Endothelial cell of umbilical vein (primary cell): ENCODE results near the gene AKR1C4. TPM values are rescaled to one million over a fixed set of nuclear protein-coding genes. Genes with fewer than 3 reads are reported as not detected.

Experiments
- BruUV-seq: library from RNA; stranded (reverse); fragments of 400-500 nt; replicated peaks from 2 replicates; lab custom pipeline; 2021; lab: Mats Ljungman, UMichigan
- CTCF ChIA-PET: fragments of 300-600, 350-600 bp; sonication (Branson Sonifier 250); formaldehyde crosslinking; loops from one replicate; lab custom pipeline; 2021; ENCODE audit warnings: antibody characterized with exemption, inconsistent platforms; lab: Charles Lee
- POLR2A ChIA-PET: fragments of 300-600, 350-600 bp; sonication (Branson Sonifier 250); formaldehyde crosslinking; loops from one replicate; lab custom pipeline; 2021; ENCODE audit warnings: antibody characterized with exemption, inconsistent platforms; lab: Charles Lee
- DNase-seq: peaks from one replicate; pipeline ENCODE4 v3.0.0-alpha.2; 2011; ENCODE audit warnings: low read depth, low spot score
- FAIRE-seq: peaks from 2 replicates; lab custom pipeline; 2011; peaks lifted over from hg19 to GRCh38; lab: Jason Lieb, UNC
- H2AFZ ChIP-seq: 2 replicates; pipeline ENCODE4 v1.6.0; 2012; ENCODE audit warnings: low read depth, low read length, control low read depth, inconsistent platforms
- H3K27ac ChIP-seq: 2 replicates; pipeline ENCODE4 v1.5.1; 2011; ENCODE audit warnings: low read depth, mild to moderate bottlenecking, control low read depth, low read length, moderate library complexity; ENCODE audit not compliant: insufficient read depth
- H3K27me3 ChIP-seq, 2 experiments: 2 replicates each; pipeline versions ENCODE4 v1.6.0 to v1.6.1; 2011; ENCODE audit warnings: low read length in 2 of 2, mixed read lengths in 1 of 2; ENCODE audit not compliant: control insufficient read depth in 2 of 2, insufficient read depth in 2 of 2
- H3K36me3 ChIP-seq, 2 experiments: 2 replicates in 1 of 2; 3 replicates in 1 of 2; pipeline ENCODE4 v1.5.1; 2011; ENCODE audit warnings: low read length in 2 of 2, mild to moderate bottlenecking in 1 of 2, moderate library complexity in 1 of 2; ENCODE audit not compliant: control insufficient read depth in 2 of 2, insufficient read depth in 2 of 2; ENCODE audit errors: extremely low read depth in 1 of 2
- H3K4me1 ChIP-seq: 3 replicates; pipeline ENCODE4 v1.5.1; 2011; ENCODE audit warnings: mild to moderate bottlenecking, low read length; ENCODE audit not compliant: control insufficient read depth, insufficient read depth; ENCODE audit errors: extremely low read depth
- H3K4me2 ChIP-seq: 2 replicates; pipeline ENCODE4 v1.6.1; 2011; ENCODE audit warnings: low read length, control low read depth, mixed read lengths; ENCODE audit not compliant: insufficient read depth
- H3K4me3 ChIP-seq, 3 experiments: fragments of 200-600 bp in 1 of 3; sonication (generic), shearing (Covaris generic) in 1 of 3; replicated peaks in 1 of 3; 2 replicates each; pipeline ENCODE4 v1.5.1; 2011 to 2016; ENCODE audit warnings: control low read depth in 3 of 3, low read length in 3 of 3, mild to moderate bottlenecking in 2 of 3, inconsistent platforms in 1 of 3, low read depth in 1 of 3, moderate library complexity in 1 of 3; ENCODE audit not compliant: insufficient read depth in 1 of 3
- H3K79me2 ChIP-seq: 2 replicates; pipeline ENCODE4 v1.6.0; 2012; ENCODE audit warnings: low read length, inconsistent platforms; ENCODE audit not compliant: control insufficient read depth, insufficient read depth
- H3K9ac ChIP-seq: replicated peaks from 2 replicates; pipeline ENCODE3; 2011; ENCODE audit warnings: low read length, control low read depth; ENCODE audit not compliant: insufficient read depth; ENCODE audit errors: extremely low read depth
- H3K9me1 ChIP-seq: replicated peaks from 3 replicates; pipeline ENCODE4 v1.6.0; 2011; ENCODE audit warnings: mild to moderate bottlenecking, low read length; ENCODE audit not compliant: control insufficient read depth, insufficient read depth; ENCODE audit errors: extremely low read depth
- H3K9me3 ChIP-seq: replicated peaks from 2 replicates; pipeline ENCODE4 v1.5.1; 2012; ENCODE audit warnings: low read length, inconsistent platforms; ENCODE audit not compliant: control insufficient read depth, insufficient read depth
- H4K20me1 ChIP-seq: replicated peaks from 2 replicates; pipeline ENCODE3; 2011; ENCODE audit warnings: mild to moderate bottlenecking, low read length; ENCODE audit not compliant: control insufficient read depth, insufficient read depth; ENCODE audit errors: extremely low read depth
- EZH2 ChIP-seq: IDR thresholded peaks from 2 replicates; pipeline ENCODE4 v1.6.1; 2012; ENCODE audit warnings: borderline replicate concordance, low read depth, mild to moderate bottlenecking, moderate library complexity, low read length, inconsistent platforms; ENCODE audit not compliant: severe bottlenecking
- FOS ChIP-seq: IDR thresholded peaks from 2 replicates; pipeline ENCODE4 v1.6.1; 2011; ENCODE audit warnings: mild to moderate bottlenecking, low read length, moderate library complexity, borderline replicate concordance; ENCODE audit not compliant: insufficient read depth
- GATA2 ChIP-seq: IDR thresholded peaks from 2 replicates; pipeline ENCODE4 v1.7.0; 2011; ENCODE audit warnings: low read depth, mild to moderate bottlenecking, moderate library complexity, mixed read lengths, low read length; ENCODE audit not compliant: insufficient read length, insufficient read depth
- JUN ChIP-seq: IDR thresholded peaks from 2 replicates; pipeline ENCODE4 v1.6.1; 2011; ENCODE audit warnings: borderline replicate concordance, low read depth; ENCODE audit not compliant: insufficient read length, insufficient read depth
- MYC ChIP-seq: IDR thresholded peaks from one replicate; pipeline ENCODE4 v1.6.1; 2011; ENCODE audit warnings: mild to moderate bottlenecking, low read depth, low read length
- POLR2A ChIP-seq: IDR thresholded peaks from 2 replicates; pipeline ENCODE4 v1.6.1; 2012; ENCODE audit warnings: low read depth, mild to moderate bottlenecking, control low read depth, low read length
- POLR2AphosphoS5 ChIP-seq: IDR thresholded peaks from 2 replicates; pipeline ENCODE4 v1.6.1; 2012; ENCODE audit warnings: low read depth, mild to moderate bottlenecking, control low read depth, low read length, moderate library complexity; ENCODE audit not compliant: insufficient read depth
- dilution Hi-C: fragments of 300-500 bp; cut with MboI; formaldehyde crosslinking; loops from one replicate; pipeline ENCODE4 v1.15.0; 2019; ENCODE audit warnings: low sequenced_read_pairs; ENCODE audit not compliant: extremely low pct_ligation_motif_present
- intact Hi-C: fragments of 100-400 bp; cut with micrococcal nuclease; formaldehyde crosslinking; loops from one replicate; pipeline ENCODE4 v1.10.0; 2022
- polyA plus RNA-seq, 4 experiments: library from polyadenylated mRNA; depleted of rRNA in 3 of 4; stranded (reverse) in 3 of 4; unstranded in 1 of 4; fragments of >200 nt; gene quantifications; 2 replicates each; pipeline versions ENCODE4 v1.2.1 to v1.2.3, GENCODE V29; 2011 to 2012; ENCODE audit warnings: missing spikeins in 1 of 4
- total RNA-seq: library from RNA; stranded (reverse); gene quantifications from 2 replicates; pipeline ENCODE4 v1.2.3, GENCODE V29; 2021
- TF ChIP-seq, protein P1 (sequence below), 2 donors: IDR thresholded peaks; 1 replicate in 1 of 2; 2 replicates in 1 of 2; pipeline ENCODE4 v1.5.1; 2011; ENCODE audit warnings: low read length in 2 of 2, mild to moderate bottlenecking in 2 of 2, moderate library complexity in 2 of 2, control low read depth in 1 of 2, inconsistent platforms in 1 of 2, low read depth in 1 of 2; ENCODE audit not compliant: insufficient read depth in 1 of 2; ENCODE audit errors: extremely low read depth in 1 of 2
- TF ChIP-seq, protein P2 (sequence below): IDR thresholded peaks from 2 replicates; pipeline ENCODE4 v1.6.1; 2011; ENCODE audit not compliant: insufficient read depth, insufficient read length

AKR1C4 gene
- total and polyA plus RNA-seq, 2 donors (not counting 3 experiments of a cell fraction or from before 2014, with no cell fraction given) = not detected

DNA sequence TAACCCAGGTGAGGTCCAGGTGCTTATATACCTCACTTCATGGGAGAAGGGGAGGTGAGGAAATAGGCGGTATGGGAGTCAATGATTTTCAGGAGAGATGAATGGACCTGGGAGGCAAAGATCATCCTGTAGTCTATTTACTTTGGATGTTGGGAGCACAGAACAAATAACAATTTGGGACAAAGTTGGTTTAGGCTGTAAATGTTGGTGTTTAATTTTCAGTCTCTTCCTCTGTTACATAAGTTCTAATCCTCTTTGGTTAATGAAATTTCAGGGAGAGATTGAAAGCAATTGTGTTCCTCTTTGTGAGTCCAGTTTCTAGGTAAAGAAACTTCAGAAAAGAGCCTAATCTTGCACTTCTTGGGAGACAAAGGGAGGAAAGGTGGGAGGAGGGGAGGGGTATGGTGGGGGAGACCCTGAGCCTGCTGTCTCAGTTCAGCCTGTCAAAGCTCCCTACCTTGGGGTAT is 46.9 kb downstream of the AKR1C4 start:
- Histone ChIP-seq H3K9me3 (no peaks in the 10 kb centered on the region), H3K4me2 (no peak overlapping the region), H4K20me1 (no peaks in the 10 kb centered on the region), H3K79me2 (no peaks in the 10 kb centered on the region), H3K4me1 (no peaks in the 10 kb centered on the region), H3K27ac (no peak overlapping the region), H2AFZ (no peak overlapping the region), H3K4me3 (no peak overlapping the region), H3K9ac (no peak overlapping the region), H3K27me3 (no peaks in the 10 kb centered on the region), H3K9me1 (no peaks in the 10 kb centered on the region), H3K36me3 (no peaks in the 10 kb centered on the region)
- no TSS peak for BruUV-seq
- dilution Hi-C loops = no loop called here
- ChIA-PET POLR2A (no interaction called here), CTCF (no interaction called here)
- DNase-seq = no peak
- no peak for TF ChIP-seq MYC
- TF ChIP-seq, protein P1, sequence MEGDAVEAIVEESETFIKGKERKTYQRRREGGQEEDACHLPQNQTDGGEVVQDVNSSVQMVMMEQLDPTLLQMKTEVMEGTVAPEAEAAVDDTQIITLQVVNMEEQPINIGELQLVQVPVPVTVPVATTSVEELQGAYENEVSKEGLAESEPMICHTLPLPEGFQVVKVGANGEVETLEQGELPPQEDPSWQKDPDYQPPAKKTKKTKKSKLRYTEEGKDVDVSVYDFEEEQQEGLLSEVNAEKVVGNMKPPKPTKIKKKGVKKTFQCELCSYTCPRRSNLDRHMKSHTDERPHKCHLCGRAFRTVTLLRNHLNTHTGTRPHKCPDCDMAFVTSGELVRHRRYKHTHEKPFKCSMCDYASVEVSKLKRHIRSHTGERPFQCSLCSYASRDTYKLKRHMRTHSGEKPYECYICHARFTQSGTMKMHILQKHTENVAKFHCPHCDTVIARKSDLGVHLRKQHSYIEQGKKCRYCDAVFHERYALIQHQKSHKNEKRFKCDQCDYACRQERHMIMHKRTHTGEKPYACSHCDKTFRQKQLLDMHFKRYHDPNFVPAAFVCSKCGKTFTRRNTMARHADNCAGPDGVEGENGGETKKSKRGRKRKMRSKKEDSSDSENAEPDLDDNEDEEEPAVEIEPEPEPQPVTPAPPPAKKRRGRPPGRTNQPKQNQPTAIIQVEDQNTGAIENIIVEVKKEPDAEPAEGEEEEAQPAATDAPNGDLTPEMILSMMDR (IDR thresholded peaks at IDR 0.05; ENCODE audit: extremely low read depth in 1 of 2, insufficient read depth in 1 of 2, low read depth in 1 of 2, low read length in 2 of 2) = no peak
- no peak for TF ChIP-seq FOS
- TF ChIP-seq POLR2A = no peak
- TF ChIP-seq GATA2 = no peak
- no peak for TF ChIP-seq EZH2
- no peak for TF ChIP-seq POLR2AphosphoS5
- TF ChIP-seq, protein P2, sequence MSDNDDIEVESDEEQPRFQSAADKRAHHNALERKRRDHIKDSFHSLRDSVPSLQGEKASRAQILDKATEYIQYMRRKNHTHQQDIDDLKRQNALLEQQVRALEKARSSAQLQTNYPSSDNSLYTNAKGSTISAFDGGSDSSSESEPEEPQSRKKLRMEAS = no peak
- no peak for TF ChIP-seq JUN
- no peak for FAIRE-seq
- intact Hi-C loops = no loop called here
